Esophagus muscularis mucosa (tissue), 3 donors: Measurements from ENCODE around the gene A2M.

Experiments used
- POLR2AphosphoS5 ChIP-seq, 2 donors: sonication (generic); formaldehyde crosslinking; IDR thresholded peaks; one replicate each; pipeline ENCODE4 v1.6.1; 2017; ENCODE audit warnings: antibody characterized with exemption in 2 of 2
- TF ChIP-seq, protein P1 (sequence below), 3 experiments: fragments of 200-600 bp in 2 of 3; fragments of 450-650 bp in 1 of 3; sonication (generic) in 2 of 3; IDR thresholded peaks; one replicate each; pipeline ENCODE4 v1.5.1; 2017 to 2019; ENCODE audit warnings: antibody characterized with exemption in 3 of 3, mild to moderate bottlenecking in 2 of 3, moderate library complexity in 1 of 3

DNA sequence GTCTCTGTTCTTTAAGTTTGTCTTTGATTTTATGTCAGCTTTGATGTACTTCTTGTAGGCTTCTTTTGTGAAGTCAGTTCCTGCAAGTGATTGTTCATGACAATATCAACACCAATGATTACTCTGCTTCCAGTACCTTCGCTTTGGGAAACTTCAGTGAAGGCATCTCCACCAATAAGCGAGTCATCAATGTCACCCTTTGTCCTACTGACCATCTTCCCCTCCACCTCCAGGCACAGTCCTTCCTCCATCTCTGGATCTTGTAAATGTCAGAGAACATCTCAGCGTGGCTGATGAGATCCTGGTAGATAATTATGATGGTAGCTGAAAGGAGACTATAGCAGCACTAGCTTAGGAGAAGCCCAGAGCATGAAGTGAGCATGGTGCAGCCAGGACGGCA is 40.4 kb upstream of the A2M start:
- TF ChIP-seq POLR2AphosphoS5 (IDR thresholded peaks at IDR 0.05): no peak
- TF ChIP-seq, protein P1, sequence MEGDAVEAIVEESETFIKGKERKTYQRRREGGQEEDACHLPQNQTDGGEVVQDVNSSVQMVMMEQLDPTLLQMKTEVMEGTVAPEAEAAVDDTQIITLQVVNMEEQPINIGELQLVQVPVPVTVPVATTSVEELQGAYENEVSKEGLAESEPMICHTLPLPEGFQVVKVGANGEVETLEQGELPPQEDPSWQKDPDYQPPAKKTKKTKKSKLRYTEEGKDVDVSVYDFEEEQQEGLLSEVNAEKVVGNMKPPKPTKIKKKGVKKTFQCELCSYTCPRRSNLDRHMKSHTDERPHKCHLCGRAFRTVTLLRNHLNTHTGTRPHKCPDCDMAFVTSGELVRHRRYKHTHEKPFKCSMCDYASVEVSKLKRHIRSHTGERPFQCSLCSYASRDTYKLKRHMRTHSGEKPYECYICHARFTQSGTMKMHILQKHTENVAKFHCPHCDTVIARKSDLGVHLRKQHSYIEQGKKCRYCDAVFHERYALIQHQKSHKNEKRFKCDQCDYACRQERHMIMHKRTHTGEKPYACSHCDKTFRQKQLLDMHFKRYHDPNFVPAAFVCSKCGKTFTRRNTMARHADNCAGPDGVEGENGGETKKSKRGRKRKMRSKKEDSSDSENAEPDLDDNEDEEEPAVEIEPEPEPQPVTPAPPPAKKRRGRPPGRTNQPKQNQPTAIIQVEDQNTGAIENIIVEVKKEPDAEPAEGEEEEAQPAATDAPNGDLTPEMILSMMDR (IDR thresholded peaks at IDR 0.05): no peak
